Cardiac septum (tissue), 1 donor: ENCODE data around the gene FOXP4. TPM values are rescaled to one million over a fixed set of nuclear protein-coding genes. Genes with fewer than 3 reads are reported as not detected.

ENCODE experiments used
- DNase-seq: peaks from one replicate; pipeline ENCODE4 v3.0.0-alpha.2; 2020; ENCODE audit warnings: low spot score
- intact Hi-C: fragments of 100-400 bp; cut with DNase I; formaldehyde crosslinking; loops from one replicate; pipeline ENCODE4 v1.14.0; 2022
- total RNA-seq: library from RNA; stranded (reverse); fragmentation: NEBNext Ultra II Directional; extraction: Animal tissue kit (Norgen Biotek cat#: 25700); gene quantifications from one replicate; pipeline ENCODE4 v1.2.1, GENCODE V29; 2021
- donor health status: DM: no; HTN: no; CAD: no.

FOXP4 gene
- total RNA-seq, 1 donor from 2014 or later: 20.3 TPM

DNA sequence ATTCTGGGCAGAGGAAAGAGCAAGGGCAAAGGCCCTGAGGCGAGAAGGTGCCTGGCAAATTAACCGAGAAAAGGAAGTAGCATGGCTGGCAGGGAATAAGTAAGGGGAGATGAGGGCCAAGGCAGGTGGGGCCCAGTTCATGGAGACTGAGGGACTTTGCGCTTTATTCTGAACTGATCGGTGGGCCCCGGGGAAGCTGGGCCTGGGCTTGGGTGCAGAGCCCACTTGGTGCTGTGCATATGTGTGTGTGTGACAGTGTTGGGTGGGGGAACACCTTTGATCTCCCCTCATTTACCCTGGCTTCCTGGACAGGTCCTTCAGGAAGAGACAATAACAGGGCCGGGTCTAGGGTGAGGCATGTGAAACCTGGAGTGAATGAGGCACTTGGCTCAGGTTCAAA lies 89.2 kb downstream of the FOXP4 start:
- DNase-seq: no peak
- intact Hi-C loops: no loop called here

DNA sequence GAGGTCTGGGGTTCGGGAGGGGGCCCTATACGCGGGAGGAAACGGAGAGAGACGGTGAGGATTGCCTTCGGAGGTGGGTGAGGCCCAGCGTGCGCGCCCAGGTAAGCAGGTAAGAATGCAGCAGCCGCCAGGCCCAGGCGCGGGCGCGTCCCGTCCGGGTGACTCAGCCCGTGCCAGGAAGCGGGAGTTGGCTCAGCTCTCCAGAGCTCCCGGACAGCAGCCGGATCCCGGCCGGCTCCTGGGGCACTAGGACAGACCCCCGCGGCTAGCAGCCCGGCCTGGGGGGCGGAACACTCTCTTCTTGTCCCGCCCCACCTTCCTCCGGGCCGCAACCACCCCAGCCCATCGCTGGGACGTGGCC lies 90.6 kb downstream of the FOXP4 start:
- no peak for DNase-seq

DNA sequence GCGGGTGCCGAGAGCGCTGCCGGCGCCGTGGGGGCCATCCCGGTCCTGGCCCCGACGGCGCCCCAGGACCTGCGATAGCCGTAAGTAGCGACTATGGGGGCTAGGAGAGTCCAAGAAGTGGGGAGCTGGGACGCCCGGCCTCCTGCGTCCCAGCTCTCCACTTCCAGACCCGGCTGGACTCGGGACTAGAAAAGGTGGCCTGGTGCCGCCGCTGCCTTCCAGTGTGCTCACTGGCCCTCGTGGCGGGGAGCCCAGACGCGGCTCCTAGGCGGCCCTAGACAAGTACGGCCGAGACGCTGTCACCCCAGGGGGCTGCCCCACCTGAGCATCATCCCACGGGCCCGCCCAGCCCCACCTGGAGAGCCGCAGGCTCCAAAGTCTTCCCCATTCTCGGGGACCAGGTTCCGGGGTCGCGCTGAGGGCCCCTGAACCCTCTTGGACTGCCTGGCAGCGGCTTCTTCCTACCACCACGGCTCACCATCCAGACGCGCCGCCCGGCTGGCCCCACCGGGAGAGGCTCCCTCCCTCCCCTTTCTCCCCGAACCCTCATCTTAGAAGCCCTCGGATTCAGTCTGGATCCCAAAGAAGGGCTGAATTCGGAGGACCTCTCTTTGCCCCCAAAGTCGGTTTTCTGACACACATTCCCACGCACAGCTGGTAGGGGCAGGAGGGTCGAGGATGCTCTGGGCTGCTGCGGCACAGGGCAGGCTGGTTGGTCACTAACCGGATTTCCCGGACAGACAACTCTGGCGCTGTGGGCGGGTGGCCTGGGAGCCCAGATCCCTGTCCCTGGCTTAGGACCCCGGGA lies 91.2 kb downstream of the FOXP4 start:
- no peak for DNase-seq
- intact Hi-C loops: no loop called here

More for the DNA sequence above, 90.6 kb downstream of the FOXP4 start:
- intact Hi-C loops: no loop called here

- intact Hi-C loops: no loop called here
- DNase-seq: no peak
These were observed 92.1 kb downstream of the FOXP4 start, which contains the start of gene MDFI for GRCh38 chr6:41638002-41638934. MDFI (plus strand) TSS chr6:41638468; CDS start chr6:41638750, 282 bp downstream.

DNA sequence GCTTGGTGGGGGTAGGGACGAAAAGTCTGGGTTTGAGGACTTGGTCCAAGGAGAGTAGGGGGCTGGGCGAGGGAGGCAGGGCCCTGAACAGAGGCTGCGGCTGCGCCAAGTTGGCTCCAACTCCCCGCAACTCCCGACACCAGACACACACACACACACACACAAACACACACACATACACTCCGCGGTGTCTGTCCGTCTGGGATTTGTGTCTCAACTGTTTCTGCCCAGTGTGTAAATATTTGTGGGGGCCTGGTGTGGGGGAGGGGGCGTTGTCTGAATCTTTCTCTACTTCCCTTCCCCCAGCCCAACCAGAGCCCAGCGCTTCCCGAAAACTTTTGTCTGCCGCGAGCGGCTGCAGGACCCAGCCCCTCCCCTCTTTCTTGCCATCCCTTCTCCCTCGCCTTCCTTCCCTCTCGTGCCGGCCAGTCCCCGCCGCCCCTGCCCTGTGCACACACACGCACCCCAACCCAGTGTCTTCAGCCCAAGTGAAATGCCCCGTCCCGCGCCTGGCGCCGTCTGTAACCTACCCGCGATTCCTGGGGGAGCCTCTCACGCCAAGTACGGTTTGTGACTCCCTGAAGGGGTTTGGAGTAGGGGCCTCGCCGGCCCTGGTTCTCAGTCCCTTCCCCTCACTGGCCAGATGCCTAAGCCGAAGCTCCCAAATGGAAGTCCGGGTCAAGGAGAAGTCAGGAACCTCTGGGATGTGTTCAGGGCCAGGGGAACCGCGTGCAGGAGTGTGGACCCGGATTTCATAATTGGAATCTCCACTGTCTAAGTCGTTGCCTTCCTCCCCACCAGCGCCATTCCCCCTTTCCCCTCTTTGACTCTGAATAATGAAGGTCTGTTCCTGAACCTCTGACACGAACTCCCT lies 93.0 kb downstream of the FOXP4 start:
- DNase-seq: no peak
- intact Hi-C loops: no loop called here

DNA sequence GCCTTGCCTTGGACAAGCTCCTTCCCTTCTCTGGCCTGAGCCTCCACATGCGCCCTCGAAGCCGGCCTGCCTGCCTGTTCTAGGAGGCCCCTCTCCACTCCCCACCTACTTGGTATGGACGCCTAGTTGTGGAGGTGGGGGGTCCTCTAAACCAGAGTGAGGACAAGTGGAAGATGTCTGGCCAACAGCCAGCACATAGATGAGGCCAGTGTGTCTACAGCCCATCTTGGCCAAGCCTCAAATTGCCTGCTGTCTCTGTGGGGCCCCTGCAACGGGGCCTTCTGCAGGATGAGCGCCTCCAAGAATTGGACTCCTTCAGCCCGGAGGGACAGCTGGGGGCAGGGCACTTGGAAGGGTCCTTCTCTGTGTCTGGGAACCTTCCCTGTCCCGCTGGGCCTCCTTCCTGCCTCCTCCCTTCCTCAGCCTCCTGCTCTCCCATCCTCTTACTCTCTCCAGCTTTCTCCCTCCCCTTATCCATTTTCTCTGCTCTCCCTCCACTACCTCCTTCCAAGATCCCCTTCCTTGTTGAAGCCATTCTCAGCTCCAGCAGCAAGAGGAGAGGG lies 93.7 kb downstream of the FOXP4 start:
- no peak for DNase-seq
- intact Hi-C loops: no loop called here

GRCh38 chr6:41640426-41640825 lies 94.2 kb downstream of the FOXP4 start:
- intact Hi-C loops: no loop called here
- no peak for DNase-seq

DNA sequence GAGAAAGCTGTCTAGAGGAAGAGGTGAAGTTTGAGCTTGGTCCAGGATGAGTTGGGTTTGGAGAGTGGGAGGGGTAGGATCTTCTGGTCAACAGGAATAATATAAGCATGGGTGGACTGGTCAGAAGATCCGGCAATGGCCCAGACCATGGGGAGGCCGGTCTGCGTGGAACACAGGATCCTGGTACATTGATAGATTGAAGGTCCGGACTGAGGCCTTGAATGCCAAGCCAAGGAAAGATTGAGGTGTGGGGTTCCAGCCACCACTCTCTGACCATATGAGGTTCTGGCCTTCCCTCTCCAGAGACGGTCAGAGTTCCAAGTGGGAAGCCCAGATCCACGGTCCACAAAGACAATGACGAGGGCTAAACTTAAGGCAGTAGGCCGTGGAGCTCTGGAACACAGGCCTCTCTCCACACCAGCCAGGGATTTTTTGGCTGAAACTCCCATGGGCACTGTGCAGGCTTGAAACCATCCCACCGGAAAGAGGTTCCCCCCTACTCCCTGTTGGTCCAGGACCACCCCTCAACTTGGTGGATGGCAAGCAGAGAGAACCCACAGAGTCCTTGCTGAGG lies 95.3 kb downstream of the FOXP4 start:
- DNase-seq: no peak

DNA sequence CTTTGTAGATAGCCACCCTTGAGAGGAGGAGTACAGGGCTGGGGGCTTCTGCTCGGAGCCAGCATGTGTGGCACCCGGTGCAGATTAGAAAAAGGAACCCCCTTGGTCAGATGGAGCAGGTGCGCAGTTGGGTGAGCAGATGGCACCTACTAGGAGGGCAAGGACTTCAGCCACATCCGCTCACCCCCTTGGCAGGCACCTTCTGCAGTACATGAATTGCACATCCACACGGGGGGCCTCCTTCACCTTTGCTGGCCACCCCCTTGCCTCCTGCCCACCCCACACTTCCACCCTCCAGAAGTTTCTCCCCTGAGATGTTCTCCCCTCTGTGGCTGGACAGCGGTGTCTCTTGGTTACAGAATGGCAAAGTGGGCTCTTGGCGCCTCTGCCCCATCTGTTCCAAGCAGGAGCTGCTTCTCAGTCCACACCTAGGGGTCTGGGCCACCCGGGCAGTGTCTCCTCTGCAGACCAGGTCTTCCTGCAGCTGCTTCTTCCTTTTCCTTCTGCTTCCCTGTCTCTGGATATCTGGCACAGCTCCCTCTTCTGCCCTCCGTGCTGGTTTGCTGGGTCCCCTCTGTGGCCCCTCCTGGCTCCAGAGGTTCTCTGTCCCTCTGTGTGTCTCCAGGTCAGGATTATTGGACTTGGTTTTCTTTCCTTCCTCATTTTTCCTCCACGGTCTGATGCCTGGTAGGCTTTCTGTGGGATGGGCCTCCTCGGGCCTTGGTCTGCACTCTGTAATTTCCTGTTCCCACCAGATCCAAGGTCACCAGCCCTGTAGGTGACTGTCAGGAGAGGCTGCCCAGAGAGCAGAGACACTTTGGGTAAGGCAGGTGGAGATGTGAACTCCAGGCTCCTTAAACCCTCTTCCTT lies 96.1 kb downstream of the FOXP4 start:
- intact Hi-C loops: no loop called here
- DNase-seq: no peak

More for the DNA sequence above, 95.3 kb downstream of the FOXP4 start:
- intact Hi-C loops: no loop called here

- intact Hi-C loops: no loop called here
- no peak for DNase-seq
These were observed 97.0 kb downstream of the FOXP4 start for GRCh38 chr6:41642960-41643898.

- intact Hi-C loops: no loop called here
- no peak for DNase-seq
These were observed 97.7 kb downstream of the FOXP4 start for GRCh38 chr6:41643899-41644269.

DNA sequence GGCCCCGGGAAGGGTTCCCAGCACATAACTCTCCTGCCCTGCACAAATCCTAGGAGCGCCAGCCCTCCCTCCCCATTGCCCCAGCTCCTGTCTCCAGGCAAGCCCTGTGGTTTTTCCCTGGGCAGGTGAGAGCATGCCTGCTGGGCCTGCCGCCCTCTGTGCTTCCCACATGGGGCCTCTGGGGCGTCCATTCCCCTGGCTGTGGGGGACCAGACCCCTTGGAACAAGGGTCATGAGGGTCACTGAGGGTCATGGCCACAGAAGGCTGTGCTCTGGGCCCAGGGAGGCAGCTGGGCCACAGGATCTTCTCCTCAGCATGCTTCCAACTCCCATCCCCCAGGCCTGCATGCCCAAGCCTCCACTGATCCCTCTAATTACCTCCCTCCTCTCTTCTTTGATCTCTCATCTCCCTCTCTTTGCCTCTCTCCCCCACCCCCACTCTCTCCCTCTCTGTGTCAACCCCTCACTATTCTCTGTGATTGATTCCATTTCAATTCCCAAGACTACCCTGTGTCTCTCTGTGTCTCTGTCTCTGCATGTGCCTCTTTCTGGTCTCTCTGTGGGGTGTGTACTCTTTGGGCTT lies 98.2 kb downstream of the FOXP4 start:
- intact Hi-C loops: no loop called here
- peak; percentile 15 for DNase-seq

DNA sequence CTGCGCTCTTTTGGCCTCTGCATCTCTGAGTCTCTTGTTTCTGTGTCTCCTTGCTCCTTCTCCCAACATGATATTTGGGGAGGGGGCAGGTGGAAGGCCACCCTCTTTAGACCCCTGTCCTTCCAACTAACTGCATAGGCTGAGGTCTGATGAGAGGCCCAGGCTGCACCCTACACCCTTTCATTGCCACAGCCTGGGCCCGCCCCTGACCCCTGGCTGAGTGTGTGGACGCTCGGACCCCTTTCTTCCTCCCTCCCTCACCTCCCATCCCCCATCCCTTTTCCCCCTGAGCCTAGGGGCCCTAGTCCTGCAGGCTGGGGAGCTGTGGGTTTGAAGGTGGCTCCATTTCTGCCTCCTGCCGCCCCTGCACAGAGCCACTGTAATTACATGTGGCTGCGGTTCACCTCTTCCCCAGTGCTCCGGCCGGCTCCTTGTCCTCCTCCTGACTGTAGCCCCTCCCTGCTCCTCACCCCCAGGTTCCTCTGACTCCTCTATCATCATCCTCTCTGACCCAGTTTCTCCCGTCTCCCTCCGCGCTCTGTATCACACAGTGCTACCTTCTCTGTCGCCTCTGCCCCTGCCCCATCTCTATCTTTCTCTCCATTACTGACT lies 98.9 kb downstream of the FOXP4 start:
- peak; percentile 43 for DNase-seq
- intact Hi-C loops: no loop called here

- intact Hi-C loops: no loop called here
- DNase-seq: peak; percentile 50
These were observed 100.0 kb downstream of the FOXP4 start for GRCh38 chr6:41646026-41646795.

- DNase-seq: no peak
- intact Hi-C loops: no loop called here
These were observed 100.9 kb downstream of the FOXP4 start for GRCh38 chr6:41647061-41647511.
